Upper lobe of left lung (tissue), 6 donors: ENCODE results near the gene AQP12A. TPM values are rescaled to one million over a fixed set of nuclear protein-coding genes. Genes with fewer than 3 reads are reported as not detected.

Source experiments
- ATAC-seq, 2 donors: fragments of 200-7000 bp; cut with Tn5 transposase; one replicate each; pipeline ENCODE4 v1.9.1; 2022; ENCODE audit warnings: mild to moderate bottlenecking in 2 of 2, moderate library complexity in 2 of 2; ENCODE audit not compliant: low FRiP score in 2 of 2
- DNase-seq, 2 donors: peaks; one replicate each; pipeline ENCODE4 v3.0.0-alpha.2; 2019 to 2020
- H3K27ac ChIP-seq, 4 donors: fragments of 200-600 bp; sonication (generic); one replicate each; pipeline ENCODE4 v1.5.1; 2016 to 2019
- H3K27me3 ChIP-seq, 4 donors: fragments of 200-600 bp; sonication (generic); one replicate each; pipeline ENCODE4 v1.5.1; 2017 to 2019
- H3K36me3 ChIP-seq, 4 donors: fragments of 200-600 bp; sonication (generic); one replicate each; pipeline ENCODE4 v1.5.1; 2016 to 2019
- H3K4me1 ChIP-seq, 4 donors: fragments of 200-600 bp; sonication (generic); one replicate each; pipeline ENCODE4 v1.5.1; 2018 to 2019
- H3K4me3 ChIP-seq, 4 donors: fragments of 200-600 bp; sonication (generic); one replicate each; pipeline ENCODE4 v1.5.1; 2017 to 2019; ENCODE audit warnings: mild to moderate bottlenecking in 2 of 4, moderate library complexity in 1 of 4
- H3K9me3 ChIP-seq, 4 donors: fragments of 200-600 bp; sonication (generic); one replicate each; pipeline ENCODE4 v1.5.1; 2018 to 2019
- CTCF ChIP-seq, 6 experiments: fragments of 450-650 bp in 4 of 6; fragments of 200-600 bp in 2 of 6; sonication (generic) in 2 of 6; IDR thresholded peaks; one replicate each; pipeline ENCODE4 v1.5.1; 2016 to 2019; ENCODE audit warnings: antibody characterized with exemption in 6 of 6
- EP300 ChIP-seq, 4 donors: sonication (generic); formaldehyde crosslinking; IDR thresholded peaks; one replicate each; pipeline ENCODE4 v1.5.1; 2017; ENCODE audit warnings: antibody characterized with exemption in 4 of 4, control low read depth in 2 of 4
- POLR2A ChIP-seq, 4 donors: fragments of 450-650 bp; IDR thresholded peaks; one replicate each; pipeline ENCODE4 v1.5.1; 2016 to 2017; ENCODE audit warnings: antibody characterized with exemption in 4 of 4, mild to moderate bottlenecking in 2 of 4
- POLR2AphosphoS5 ChIP-seq, 2 donors: sonication (generic); formaldehyde crosslinking; IDR thresholded peaks; one replicate each; pipeline ENCODE4 v1.5.1; 2017; ENCODE audit warnings: antibody characterized with exemption in 2 of 2
- WGBS, 2 donors: methylation state at CpG; one replicate each; pipeline ENCODE4 v1.1.5; 2017 to 2018; 5-methylcytosine and 5-hydroxymethylcytosine counted together
- total RNA-seq, 6 donors: library from RNA; depleted of rRNA in 4 of 6; stranded (reverse); fragments of >200 nt in 4 of 6; gene quantifications; one replicate each; pipeline versions ENCODE4 v1.1.0 to v1.2.1, GENCODE V29; 2016 to 2021
- donor health status: DM: no; HTN: no; CAD: no; lungs with moderate emphysema.
- donor health status: DM: no; HTN: yes; CAD: no; lungs with severe emphysema.

Gene AQP12A
- total RNA-seq, 6 donors from 2014 or later: not detected

- Histone ChIP-seq H3K27ac (no peak overlapping the region), H3K27me3 (peaks cover 0 to 4% (median 0%) of the 10 kb centered on the region in 4 donors), H3K36me3 (no peaks in the 10 kb centered on the region), H3K4me1 (no peaks in the 10 kb centered on the region), H3K4me3 (no peak overlapping the region), H3K9me3 (no peaks in the 10 kb centered on the region)
- ATAC-seq (no peak), DNase-seq (peak in 1 of 2 donors; percentile 75)
- no peak for TF ChIP-seq POLR2A (IDR thresholded peaks at IDR 0.05)
- no peak for TF ChIP-seq POLR2AphosphoS5 (IDR thresholded peaks at IDR 0.05)
- TF ChIP-seq EP300 (IDR thresholded peaks at IDR 0.05): no peak
- TF ChIP-seq CTCF (IDR thresholded peaks at IDR 0.05): no peak
- 61 to 79% methylated on average over 17 to 19 of the region's 19 CpGs for WGBS, 2 donors
Observed at GRCh38 chr2:240704651-240705050, 13.0 kb downstream of the AQP12A start.

GRCh38 chr2:240705204-240705791, 13.6 kb downstream of the AQP12A start:
- no peak overlapping the region for H3K27ac ChIP-seq
- no peak overlapping the region for H3K4me3 ChIP-seq
- peaks cover 0 to 4% (median 0%) of the 10 kb centered on the region in 4 donors for H3K27me3 ChIP-seq
- TF ChIP-seq CTCF (IDR thresholded peaks at IDR 0.05): no peak
- no peak for TF ChIP-seq EP300 (IDR thresholded peaks at IDR 0.05)
- TF ChIP-seq POLR2AphosphoS5 (IDR thresholded peaks at IDR 0.05): no peak
- TF ChIP-seq POLR2A (IDR thresholded peaks at IDR 0.05): no peak
- H3K9me3 ChIP-seq: no peaks in the 10 kb centered on the region
- ATAC-seq (no peak), DNase-seq (no peak)
- H3K36me3 ChIP-seq: no peaks in the 10 kb centered on the region
- H3K4me1 ChIP-seq: no peaks in the 10 kb centered on the region
- 55 to 63% methylated on average over 12 of the region's 12 CpGs for WGBS, 2 donors

GRCh38 chr2:240707043-240707756, 15.5 kb downstream of the AQP12A start:
- Histone ChIP-seq H3K36me3 (no peaks in the 10 kb centered on the region), H3K9me3 (no peaks in the 10 kb centered on the region), H3K4me3 (no peak overlapping the region), H3K4me1 (no peaks in the 10 kb centered on the region), H3K27ac (no peak overlapping the region), H3K27me3 (no peaks in the 10 kb centered on the region)
- ATAC-seq: no peak
- no peak for TF ChIP-seq POLR2A (IDR thresholded peaks at IDR 0.05)
- TF ChIP-seq POLR2AphosphoS5 (IDR thresholded peaks at IDR 0.05): no peak
- TF ChIP-seq CTCF (IDR thresholded peaks at IDR 0.05): no peak
- TF ChIP-seq EP300 (IDR thresholded peaks at IDR 0.05): no peak
- no peak for DNase-seq
- WGBS, 2 donors: 69 to 75% methylated on average over 15 of the region's 15 CpGs

GRCh38 chr2:240707821-240708220, 16.2 kb downstream of the AQP12A start:
- no peaks in the 10 kb centered on the region for H3K4me1 ChIP-seq

More at GRCh38 chr2:240707821-240708220, 16.2 kb downstream of the AQP12A start:
- no peaks in the 10 kb centered on the region for H3K27me3 ChIP-seq
- 75 to 82% methylated on average over 10 of the region's 10 CpGs for WGBS, 2 donors
- TF ChIP-seq POLR2A (IDR thresholded peaks at IDR 0.05) (no peak), POLR2AphosphoS5 (IDR thresholded peaks at IDR 0.05) (no peak), EP300 (IDR thresholded peaks at IDR 0.05) (no peak), CTCF (IDR thresholded peaks at IDR 0.05) (no peak)
- H3K36me3 ChIP-seq: no peaks in the 10 kb centered on the region
- no peak for DNase-seq
- ATAC-seq: no peak
- no peak overlapping the region for H3K4me3 ChIP-seq
- no peaks in the 10 kb centered on the region for H3K9me3 ChIP-seq
- H3K27ac ChIP-seq: no peak overlapping the region
